HCT116 (cell line): ENCODE results near the gene PHACTR1. TPM values are rescaled to one million over a fixed set of nuclear protein-coding genes. Genes with fewer than 3 reads are reported as not detected.

Experiments
- ATAC-seq: fragments of 200-7000 bp; cut with Tn5 transposase; 2 replicates; pipeline ENCODE4 v1.9.1; 2020; ENCODE audit warnings: mild to moderate bottlenecking, moderate library complexity
- BruUV-seq: library from RNA; stranded (reverse); fragments of 400-500 nt; replicated peaks from 2 replicates; lab custom pipeline; 2021; lab: Mats Ljungman, UMichigan
- CTCF ChIA-PET: fragments of 300-600 bp; sonication (Branson Sonifier 250); formaldehyde crosslinking; loops from one replicate; lab custom pipeline; 2021; ENCODE audit warnings: antibody characterized with exemption; lab: Charles Lee
- POLR2A ChIA-PET: fragments of 300-600, 350-600 bp; sonication (Branson Sonifier 250); formaldehyde crosslinking; loops from one replicate; lab custom pipeline; 2021; ENCODE audit warnings: antibody characterized with exemption; lab: Charles Lee
- RAD21 ChIA-PET, 2 experiments: fragments of 300-600 bp; sonication (Branson Sonifier 250); formaldehyde crosslinking; loops; one replicate each; lab custom pipeline; 2023; ENCODE audit warnings: low total read pairs in 2 of 2; ENCODE audit not compliant: uncharacterized antibody in 2 of 2, unreplicated experiment in 2 of 2, low non-redundant PET in 1 of 2; lab: Charles Lee
- DNase-seq: peaks from one replicate; pipeline ENCODE4 v3.0.0-alpha.2; 2010; ENCODE audit warnings: low read depth, low spot score
- H2AFZ ChIP-seq: fragments of 200-600 bp; shearing (Covaris generic), sonication (generic); 2 replicates; pipeline ENCODE4 v1.6.1; 2017; ENCODE audit warnings: low read depth, mixed run types, mixed read lengths, antibody characterized with exemption, low read length; ENCODE audit not compliant: poor library complexity, severe bottlenecking
- H3K27ac ChIP-seq: 2 replicates; pipeline ENCODE4 v1.5.1; 2012; ENCODE audit warnings: low read depth, low read length
- H3K27me3 ChIP-seq: fragments of 200-600 bp; sonication (generic); 2 replicates; pipeline ENCODE4 v1.6.1; 2016; ENCODE audit warnings: mixed run types, low read length, mixed read lengths; ENCODE audit not compliant: insufficient read depth
- H3K36me3 ChIP-seq, 2 experiments: fragments of 200-500 bp in 1 of 2; fragments of 200-600 bp in 1 of 2; sonication (Bioruptor generic) in 1 of 2; sonication (generic) in 1 of 2; 2 replicates each; pipeline versions ENCODE4 v1.5.1 to v1.6.1; 2014 to 2016; ENCODE audit warnings: low read length in 2 of 2, inconsistent platforms in 1 of 2, mixed read lengths in 1 of 2, mixed run types in 1 of 2; ENCODE audit not compliant: insufficient read depth in 2 of 2, control insufficient read depth in 1 of 2
- H3K4me1 ChIP-seq, 2 experiments: fragments of 200-600 bp in 1 of 2; sonication (generic) in 1 of 2; 2 replicates each; pipeline versions ENCODE4 v1.5.1 to v1.6.1; 2012 to 2017; ENCODE audit warnings: low read length in 2 of 2, inconsistent platforms in 1 of 2, mild to moderate bottlenecking in 1 of 2, mixed read lengths in 1 of 2, mixed run types in 1 of 2, moderate library complexity in 1 of 2; ENCODE audit not compliant: insufficient read depth in 2 of 2, control insufficient read depth in 1 of 2
- H3K4me2 ChIP-seq: fragments of 200-600 bp; sonication (generic); 2 replicates; pipeline ENCODE4 v1.6.1; 2017; ENCODE audit warnings: mixed run types, low read length, mixed read lengths
- H3K4me3 ChIP-seq, 2 experiments: fragments of 200-600 bp in 1 of 2; sonication (generic) in 1 of 2; replicated peaks in 1 of 2; 2 replicates each; pipeline ENCODE4 v1.5.1; 2011 to 2016; ENCODE audit warnings: low read length in 2 of 2, control low read depth in 1 of 2, low read depth in 1 of 2, mild to moderate bottlenecking in 1 of 2, mixed read lengths in 1 of 2, mixed run types in 1 of 2
- H3K79me2 ChIP-seq: fragments of 200-600 bp; sonication (generic); 2 replicates; pipeline ENCODE4 v1.6.1; 2017; ENCODE audit warnings: mild to moderate bottlenecking, mixed run types, low read length, moderate library complexity, mixed read lengths; ENCODE audit not compliant: insufficient read depth
- H3K9ac ChIP-seq: fragments of 200-600 bp; sonication (generic); 2 replicates; pipeline ENCODE4 v1.6.1; 2016; ENCODE audit warnings: low read length, mixed read lengths
- H3K9me2 ChIP-seq: fragments of 200-600 bp; sonication (generic), shearing (Covaris generic); 2 replicates; pipeline ENCODE4 v1.6.1; 2017; ENCODE audit warnings: mixed run types, mild to moderate bottlenecking, moderate library complexity; ENCODE audit not compliant: insufficient read depth
- H3K9me3 ChIP-seq, 2 experiments: fragments of 200-500 bp in 1 of 2; fragments of 200-600 bp in 1 of 2; sonication (Bioruptor generic) in 1 of 2; sonication (generic) in 1 of 2; 2 replicates each; pipeline ENCODE4 v1.6.1; 2014 to 2017; ENCODE audit warnings: low read length in 2 of 2, mixed read lengths in 2 of 2, inconsistent platforms in 1 of 2, low read depth in 1 of 2, mild to moderate bottlenecking in 1 of 2, mixed run types in 1 of 2, moderate library complexity in 1 of 2; ENCODE audit not compliant: control insufficient read depth in 1 of 2, insufficient read depth in 1 of 2
- H4K20me1 ChIP-seq: fragments of 200-600 bp; sonication (generic), shearing (Covaris generic); 2 replicates; pipeline ENCODE4 v1.6.1; 2017; ENCODE audit warnings: mixed run types, mild to moderate bottlenecking, moderate library complexity; ENCODE audit not compliant: insufficient read depth
- CBX3 ChIP-seq: IDR thresholded peaks from 2 replicates; pipeline ENCODE4 v1.6.1; 2012; ENCODE audit warnings: low read depth
- ELF1 ChIP-seq: IDR thresholded peaks from 2 replicates; pipeline ENCODE4 v1.6.1; 2012; ENCODE audit warnings: low read depth, borderline replicate concordance
- EZH2phosphoT487 ChIP-seq: fragments of 200-600 bp; IDR thresholded peaks from 2 replicates; pipeline ENCODE4 v1.6.1; 2018; ENCODE audit warnings: antibody characterized with exemption, borderline replicate concordance
- FOSL1 ChIP-seq: IDR thresholded peaks from 2 replicates; pipeline ENCODE4 v1.6.1; 2012; ENCODE audit warnings: low read depth
- JUND ChIP-seq: IDR thresholded peaks from 2 replicates; pipeline ENCODE4 v1.6.1; 2012
- SIN3A ChIP-seq: IDR thresholded peaks from 2 replicates; pipeline ENCODE4 v1.6.1; 2012; ENCODE audit warnings: low read depth
- SP1 ChIP-seq: IDR thresholded peaks from 2 replicates; pipeline ENCODE4 v1.6.1; 2012; ENCODE audit warnings: low read depth
- SRF ChIP-seq: IDR thresholded peaks from 2 replicates; pipeline ENCODE4 v1.6.1; 2012; ENCODE audit warnings: low read depth
- TCF7L2 ChIP-seq: IDR thresholded peaks from 2 replicates; pipeline ENCODE4 v1.7.0; 2011; ENCODE audit warnings: borderline replicate concordance, inconsistent platforms; ENCODE audit not compliant: insufficient read depth, insufficient read length; ENCODE audit errors: extremely low read depth
- YY1 ChIP-seq: IDR thresholded peaks from 2 replicates; pipeline ENCODE4 v1.6.1; 2011; ENCODE audit warnings: low read length, low read depth, moderate library complexity, mild to moderate bottlenecking; ENCODE audit not compliant: insufficient replicate concordance; ENCODE audit errors: extremely low read depth
- ZNF274 ChIP-seq: fragments of 200-500 bp; sonication (Bioruptor generic); IDR thresholded peaks from 2 replicates; pipeline ENCODE4 v1.6.1; 2014; ENCODE audit warnings: mild to moderate bottlenecking, low read depth, low read length, inconsistent platforms
- intact Hi-C: fragments of 100-400 bp; cut with micrococcal nuclease; formaldehyde crosslinking; loops from 2 replicates; pipeline ENCODE4 v1.10.0; 2022
- total RNA-seq: library from RNA; stranded (reverse); gene quantifications from one replicate; pipeline ENCODE4 v1.2.1, GENCODE V29; 2021; ENCODE audit not compliant: unreplicated experiment
- TF ChIP-seq, protein P1 (sequence below): IDR thresholded peaks from 2 replicates; pipeline ENCODE4 v1.6.1; 2012; ENCODE audit warnings: low read depth
- TF ChIP-seq, protein P2 (sequence below): IDR thresholded peaks from 2 replicates; pipeline ENCODE4 v1.6.1; 2012
- TF ChIP-seq, protein P3 (sequence below): IDR thresholded peaks from 2 replicates; pipeline ENCODE4 v1.6.1; 2011; ENCODE audit warnings: mild to moderate bottlenecking, low read length, moderate library complexity; ENCODE audit not compliant: insufficient replicate concordance; ENCODE audit errors: extremely low read depth
- TF ChIP-seq, protein P4 (sequence below), 3 experiments: fragments of 200-600 bp in 1 of 3; sonication (generic) in 1 of 3; IDR thresholded peaks in 2 of 3; conservative IDR thresholded peaks in 1 of 3; 2 replicates each; pipeline ENCODE4 v1.5.1; 2012 to 2017; ENCODE audit warnings: low read depth in 2 of 3, low read length in 2 of 3, antibody characterized with exemption in 1 of 3, borderline replicate concordance in 1 of 3, control low read depth in 1 of 3, mild to moderate bottlenecking in 1 of 3, mixed read lengths in 1 of 3, mixed run types in 1 of 3, moderate library complexity in 1 of 3; ENCODE audit not compliant: insufficient read depth in 1 of 3

Gene PHACTR1
- total RNA-seq, 1 experiment from 2014 or later, result 0.17 TPM

DNA sequence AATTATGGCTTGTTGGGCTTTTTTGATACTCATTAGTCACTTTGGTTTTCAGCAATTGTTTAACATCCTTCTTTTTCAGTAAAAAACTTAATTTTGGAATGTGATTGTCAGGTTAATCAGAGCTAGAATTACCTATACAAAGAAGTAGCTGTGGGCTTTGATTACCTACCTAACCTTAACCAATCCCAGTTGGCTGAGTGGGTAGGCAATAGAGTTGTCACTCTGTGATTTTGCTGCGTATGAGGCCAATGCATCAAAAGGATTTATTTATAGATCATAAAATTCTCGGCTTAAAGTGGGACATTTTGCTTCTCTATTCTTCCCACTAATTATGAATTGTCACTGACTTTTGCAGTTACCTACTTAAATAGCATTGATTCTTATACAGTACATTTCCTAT, 111.4 kb downstream of the PHACTR1 start (continued):
- TF ChIP-seq, protein P1, sequence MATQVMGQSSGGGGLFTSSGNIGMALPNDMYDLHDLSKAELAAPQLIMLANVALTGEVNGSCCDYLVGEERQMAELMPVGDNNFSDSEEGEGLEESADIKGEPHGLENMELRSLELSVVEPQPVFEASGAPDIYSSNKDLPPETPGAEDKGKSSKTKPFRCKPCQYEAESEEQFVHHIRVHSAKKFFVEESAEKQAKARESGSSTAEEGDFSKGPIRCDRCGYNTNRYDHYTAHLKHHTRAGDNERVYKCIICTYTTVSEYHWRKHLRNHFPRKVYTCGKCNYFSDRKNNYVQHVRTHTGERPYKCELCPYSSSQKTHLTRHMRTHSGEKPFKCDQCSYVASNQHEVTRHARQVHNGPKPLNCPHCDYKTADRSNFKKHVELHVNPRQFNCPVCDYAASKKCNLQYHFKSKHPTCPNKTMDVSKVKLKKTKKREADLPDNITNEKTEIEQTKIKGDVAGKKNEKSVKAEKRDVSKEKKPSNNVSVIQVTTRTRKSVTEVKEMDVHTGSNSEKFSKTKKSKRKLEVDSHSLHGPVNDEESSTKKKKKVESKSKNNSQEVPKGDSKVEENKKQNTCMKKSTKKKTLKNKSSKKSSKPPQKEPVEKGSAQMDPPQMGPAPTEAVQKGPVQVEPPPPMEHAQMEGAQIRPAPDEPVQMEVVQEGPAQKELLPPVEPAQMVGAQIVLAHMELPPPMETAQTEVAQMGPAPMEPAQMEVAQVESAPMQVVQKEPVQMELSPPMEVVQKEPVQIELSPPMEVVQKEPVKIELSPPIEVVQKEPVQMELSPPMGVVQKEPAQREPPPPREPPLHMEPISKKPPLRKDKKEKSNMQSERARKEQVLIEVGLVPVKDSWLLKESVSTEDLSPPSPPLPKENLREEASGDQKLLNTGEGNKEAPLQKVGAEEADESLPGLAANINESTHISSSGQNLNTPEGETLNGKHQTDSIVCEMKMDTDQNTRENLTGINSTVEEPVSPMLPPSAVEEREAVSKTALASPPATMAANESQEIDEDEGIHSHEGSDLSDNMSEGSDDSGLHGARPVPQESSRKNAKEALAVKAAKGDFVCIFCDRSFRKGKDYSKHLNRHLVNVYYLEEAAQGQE, result no peak
- TF ChIP-seq EZH2phosphoT487, result no peak
- no peak for TF ChIP-seq CBX3
- TF ChIP-seq, protein P2, sequence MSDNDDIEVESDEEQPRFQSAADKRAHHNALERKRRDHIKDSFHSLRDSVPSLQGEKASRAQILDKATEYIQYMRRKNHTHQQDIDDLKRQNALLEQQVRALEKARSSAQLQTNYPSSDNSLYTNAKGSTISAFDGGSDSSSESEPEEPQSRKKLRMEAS, result no peak

DNA sequence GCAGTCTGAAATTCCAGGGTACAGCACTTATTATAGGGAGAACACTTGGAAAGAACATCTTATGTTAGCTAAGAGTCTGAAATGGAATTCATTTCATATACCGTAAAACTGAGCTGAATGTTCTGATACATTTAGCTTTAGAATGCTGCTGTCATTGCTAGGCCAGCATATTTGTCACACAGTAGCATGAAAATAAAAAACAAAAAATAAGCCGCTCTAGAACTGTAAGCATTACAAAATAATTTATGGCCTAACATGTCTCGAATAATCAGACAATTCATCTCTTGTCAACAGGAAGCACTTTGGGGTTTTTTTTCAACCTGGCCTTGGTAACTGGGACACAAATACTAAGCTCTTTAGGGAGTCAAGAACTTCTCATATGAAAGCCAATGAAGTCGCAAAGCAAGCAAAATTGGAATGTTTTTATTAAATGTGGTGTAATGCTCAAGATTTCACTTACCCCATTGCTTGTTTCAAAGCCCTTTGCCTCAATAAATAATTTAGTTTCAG, 115.7 kb downstream of the PHACTR1 start:
- no peaks in the 10 kb centered on the region; a peak in 1 of 4 replicates for H3K9me3 ChIP-seq
- no peaks in the 10 kb centered on the region for H3K4me1 ChIP-seq
- H3K27ac ChIP-seq, result no peak overlapping the region
- CTCF ChIA-PET, result no interaction called here
- peaks cover 14% of the 10 kb centered on the region; the same call in 1 of the 2 replicates for H3K27me3 ChIP-seq
- H3K79me2 ChIP-seq, result no peaks in the 10 kb centered on the region
- no peaks in the 10 kb centered on the region for H3K9me2 ChIP-seq
- no peak for DNase-seq
- TF ChIP-seq, protein P3, sequence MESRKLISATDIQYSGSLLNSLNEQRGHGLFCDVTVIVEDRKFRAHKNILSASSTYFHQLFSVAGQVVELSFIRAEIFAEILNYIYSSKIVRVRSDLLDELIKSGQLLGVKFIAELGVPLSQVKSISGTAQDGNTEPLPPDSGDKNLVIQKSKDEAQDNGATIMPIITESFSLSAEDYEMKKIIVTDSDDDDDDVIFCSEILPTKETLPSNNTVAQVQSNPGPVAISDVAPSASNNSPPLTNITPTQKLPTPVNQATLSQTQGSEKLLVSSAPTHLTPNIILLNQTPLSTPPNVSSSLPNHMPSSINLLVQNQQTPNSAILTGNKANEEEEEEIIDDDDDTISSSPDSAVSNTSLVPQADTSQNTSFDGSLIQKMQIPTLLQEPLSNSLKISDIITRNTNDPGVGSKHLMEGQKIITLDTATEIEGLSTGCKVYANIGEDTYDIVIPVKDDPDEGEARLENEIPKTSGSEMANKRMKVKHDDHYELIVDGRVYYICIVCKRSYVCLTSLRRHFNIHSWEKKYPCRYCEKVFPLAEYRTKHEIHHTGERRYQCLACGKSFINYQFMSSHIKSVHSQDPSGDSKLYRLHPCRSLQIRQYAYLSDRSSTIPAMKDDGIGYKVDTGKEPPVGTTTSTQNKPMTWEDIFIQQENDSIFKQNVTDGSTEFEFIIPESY, result no peak
- TF ChIP-seq YY1 (no peak), SIN3A (no peak), ZNF274 (no peak), TCF7L2 (no peak), FOSL1 (no peak), SP1 (no peak), JUND (no peak), ELF1 (no peak), SRF (no peak)
- TF ChIP-seq, protein P4, sequence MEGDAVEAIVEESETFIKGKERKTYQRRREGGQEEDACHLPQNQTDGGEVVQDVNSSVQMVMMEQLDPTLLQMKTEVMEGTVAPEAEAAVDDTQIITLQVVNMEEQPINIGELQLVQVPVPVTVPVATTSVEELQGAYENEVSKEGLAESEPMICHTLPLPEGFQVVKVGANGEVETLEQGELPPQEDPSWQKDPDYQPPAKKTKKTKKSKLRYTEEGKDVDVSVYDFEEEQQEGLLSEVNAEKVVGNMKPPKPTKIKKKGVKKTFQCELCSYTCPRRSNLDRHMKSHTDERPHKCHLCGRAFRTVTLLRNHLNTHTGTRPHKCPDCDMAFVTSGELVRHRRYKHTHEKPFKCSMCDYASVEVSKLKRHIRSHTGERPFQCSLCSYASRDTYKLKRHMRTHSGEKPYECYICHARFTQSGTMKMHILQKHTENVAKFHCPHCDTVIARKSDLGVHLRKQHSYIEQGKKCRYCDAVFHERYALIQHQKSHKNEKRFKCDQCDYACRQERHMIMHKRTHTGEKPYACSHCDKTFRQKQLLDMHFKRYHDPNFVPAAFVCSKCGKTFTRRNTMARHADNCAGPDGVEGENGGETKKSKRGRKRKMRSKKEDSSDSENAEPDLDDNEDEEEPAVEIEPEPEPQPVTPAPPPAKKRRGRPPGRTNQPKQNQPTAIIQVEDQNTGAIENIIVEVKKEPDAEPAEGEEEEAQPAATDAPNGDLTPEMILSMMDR (IDR thresholded peaks at IDR 0.05 in 2 of 3, conservative IDR thresholded peaks at IDR 0.05 in 1 of 3; ENCODE audit: borderline replicate concordance in 1 of 3, insufficient read depth in 1 of 3, low read depth in 2 of 3, low read length in 2 of 3), result no peak
- TF ChIP-seq, all 23 proteins: peak for 0
- BruUV-seq, result no TSS peak
- H4K20me1 ChIP-seq, result no peaks in the 10 kb centered on the region
- ChIA-PET POLR2A (no interaction called here), RAD21 (no interaction called here)
- intact Hi-C loops, result no loop called here
- no peak overlapping the region for H2AFZ ChIP-seq
- H3K36me3 ChIP-seq, result no peaks in the 10 kb centered on the region
- ATAC-seq, result no peak
- no peak overlapping the region for H3K4me3 ChIP-seq
- no peak overlapping the region for H3K4me2 ChIP-seq
- no peak overlapping the region for H3K9ac ChIP-seq
